Hypothalamus (tissue), 51 donors: ENCODE results near the gene PPP1R18.
"Not testable (repeated sequence)": the region's sequence is repeated elsewhere in the genome, so short reads cannot be mapped to it uniquely, and the experiment has no call there.

Experiments used
- DNase-seq, 51 donors: peaks; one replicate each; lab custom pipeline; 2025; lab: John Stamatoyannopoulos, UW

The PPP1R18 gene, protein sequence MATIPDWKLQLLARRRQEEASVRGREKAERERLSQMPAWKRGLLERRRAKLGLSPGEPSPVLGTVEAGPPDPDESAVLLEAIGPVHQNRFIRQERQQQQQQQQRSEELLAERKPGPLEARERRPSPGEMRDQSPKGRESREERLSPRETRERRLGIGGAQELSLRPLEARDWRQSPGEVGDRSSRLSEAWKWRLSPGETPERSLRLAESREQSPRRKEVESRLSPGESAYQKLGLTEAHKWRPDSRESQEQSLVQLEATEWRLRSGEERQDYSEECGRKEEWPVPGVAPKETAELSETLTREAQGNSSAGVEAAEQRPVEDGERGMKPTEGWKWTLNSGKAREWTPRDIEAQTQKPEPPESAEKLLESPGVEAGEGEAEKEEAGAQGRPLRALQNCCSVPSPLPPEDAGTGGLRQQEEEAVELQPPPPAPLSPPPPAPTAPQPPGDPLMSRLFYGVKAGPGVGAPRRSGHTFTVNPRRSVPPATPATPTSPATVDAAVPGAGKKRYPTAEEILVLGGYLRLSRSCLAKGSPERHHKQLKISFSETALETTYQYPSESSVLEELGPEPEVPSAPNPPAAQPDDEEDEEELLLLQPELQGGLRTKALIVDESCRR

DNA sequence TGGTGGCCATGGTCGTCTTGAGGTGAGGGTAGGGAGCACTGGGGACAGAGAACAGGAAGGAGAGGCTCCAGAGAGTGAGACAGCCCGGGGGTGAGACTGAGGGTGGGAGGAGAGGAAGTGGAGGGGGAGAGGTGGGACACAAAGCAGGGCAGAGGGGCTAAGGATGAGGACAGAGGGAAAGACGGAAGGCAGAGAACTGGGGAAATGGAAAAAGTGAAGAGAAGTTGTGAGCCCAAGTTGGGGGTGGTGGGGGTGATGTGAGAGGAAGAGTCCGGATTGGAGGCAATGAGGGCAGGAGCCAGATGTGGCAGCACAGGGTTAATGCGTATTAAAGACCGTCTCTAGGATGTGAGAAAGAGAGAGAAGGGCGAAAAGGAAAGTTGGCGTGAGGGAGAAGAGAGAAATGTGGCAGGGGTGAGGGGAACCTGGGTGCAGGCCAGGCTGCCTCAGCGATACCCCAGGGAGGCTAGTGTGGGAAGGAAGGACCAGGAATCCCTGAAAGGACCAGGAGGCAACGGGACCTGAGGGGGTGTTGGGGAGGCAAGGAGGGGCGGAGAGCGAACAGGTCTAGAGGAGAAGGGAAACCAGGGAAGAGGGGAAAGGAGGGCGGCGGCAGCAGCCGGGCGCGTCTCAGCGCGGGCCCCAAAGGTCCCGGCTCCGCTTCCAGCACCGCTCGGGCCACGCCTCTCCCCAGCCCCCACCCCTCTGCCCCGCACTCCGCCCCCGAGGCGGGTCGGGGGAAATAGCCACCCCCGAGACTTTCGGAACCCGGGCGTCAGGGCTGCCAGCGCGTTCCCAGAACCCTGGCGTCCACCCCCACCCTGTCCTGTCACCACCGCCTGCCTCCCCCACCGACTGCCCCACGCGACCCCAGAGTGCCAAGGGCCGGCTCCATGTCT, at the start of gene PPP1R18:
Gene PPP1R18, minus strand, starts transcription at position 637 of the 899 bp plus-strand sequence. Its CDS starts 627 bp downstream, at position 10.
- DNase-seq, result peak in 40 of 51 donors; percentile 16 to 78 (median 42)

DNA sequence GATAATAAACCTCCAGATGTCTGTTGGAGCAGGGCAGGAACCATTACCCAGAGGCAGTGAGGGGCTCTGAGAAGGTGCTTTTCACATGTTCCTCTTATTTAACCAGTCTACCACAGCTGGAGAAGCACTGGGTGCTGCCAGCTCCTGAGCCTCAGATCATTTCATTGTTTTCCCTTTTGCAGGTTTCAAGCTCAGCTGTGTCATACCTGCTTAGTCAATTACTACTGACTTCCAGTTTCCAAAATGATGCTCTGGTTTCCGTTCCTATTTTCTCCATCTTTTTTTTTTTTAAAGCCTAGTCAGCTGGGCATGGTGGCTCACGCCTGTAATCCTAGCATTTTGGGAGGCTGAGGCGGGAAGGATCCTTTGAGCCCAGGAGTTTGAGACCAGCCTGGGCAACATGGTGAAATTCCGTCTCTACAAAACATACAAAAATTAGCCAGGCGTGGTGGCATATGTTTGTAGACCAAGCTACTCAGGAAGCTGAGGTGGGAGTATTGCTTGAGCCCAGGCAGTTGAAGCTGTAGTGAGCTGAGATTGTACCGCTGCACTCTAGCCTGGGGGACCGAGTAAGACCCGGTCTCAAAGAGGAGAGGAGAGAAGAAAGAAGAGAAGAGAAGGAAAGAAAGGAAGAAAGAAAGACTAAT, 49.3 kb upstream of the PPP1R18 start:
- no peak for DNase-seq

DNA sequence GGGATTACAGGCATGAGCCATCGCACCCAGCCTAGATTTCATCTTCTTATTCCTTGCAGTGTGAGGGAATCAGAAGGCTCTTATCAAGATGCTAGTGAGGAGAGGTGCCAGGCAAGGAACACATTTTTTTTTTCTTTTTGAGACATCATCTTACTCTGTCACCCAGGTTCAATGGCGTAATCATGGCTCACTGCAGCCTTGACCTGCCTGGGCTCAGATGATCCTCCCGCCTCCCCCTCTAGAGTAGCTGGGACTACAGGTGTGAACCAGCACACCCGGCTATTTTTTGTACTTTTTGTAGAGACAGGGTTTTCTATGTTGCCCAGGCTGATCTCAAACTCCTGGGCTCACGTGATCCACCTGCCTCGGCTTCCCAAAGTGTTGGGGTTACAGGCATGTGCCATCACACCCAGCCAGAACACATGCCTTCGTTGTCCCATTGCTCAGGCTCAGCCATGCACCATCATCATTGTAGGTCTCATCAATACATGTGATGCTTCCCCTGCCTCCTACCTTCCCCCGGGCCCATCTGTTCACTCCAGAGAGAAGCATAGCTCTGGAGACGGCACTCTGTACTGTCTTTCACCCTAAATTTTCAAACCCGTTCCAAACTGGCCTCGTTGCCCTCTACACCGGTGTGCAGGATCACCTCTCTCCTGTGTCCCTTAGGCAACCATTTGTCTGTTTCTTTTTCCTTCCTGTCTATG, 45.9 kb upstream of the PPP1R18 start:
- DNase-seq, result peak in 1 of 51 donors; percentile 21

DNA sequence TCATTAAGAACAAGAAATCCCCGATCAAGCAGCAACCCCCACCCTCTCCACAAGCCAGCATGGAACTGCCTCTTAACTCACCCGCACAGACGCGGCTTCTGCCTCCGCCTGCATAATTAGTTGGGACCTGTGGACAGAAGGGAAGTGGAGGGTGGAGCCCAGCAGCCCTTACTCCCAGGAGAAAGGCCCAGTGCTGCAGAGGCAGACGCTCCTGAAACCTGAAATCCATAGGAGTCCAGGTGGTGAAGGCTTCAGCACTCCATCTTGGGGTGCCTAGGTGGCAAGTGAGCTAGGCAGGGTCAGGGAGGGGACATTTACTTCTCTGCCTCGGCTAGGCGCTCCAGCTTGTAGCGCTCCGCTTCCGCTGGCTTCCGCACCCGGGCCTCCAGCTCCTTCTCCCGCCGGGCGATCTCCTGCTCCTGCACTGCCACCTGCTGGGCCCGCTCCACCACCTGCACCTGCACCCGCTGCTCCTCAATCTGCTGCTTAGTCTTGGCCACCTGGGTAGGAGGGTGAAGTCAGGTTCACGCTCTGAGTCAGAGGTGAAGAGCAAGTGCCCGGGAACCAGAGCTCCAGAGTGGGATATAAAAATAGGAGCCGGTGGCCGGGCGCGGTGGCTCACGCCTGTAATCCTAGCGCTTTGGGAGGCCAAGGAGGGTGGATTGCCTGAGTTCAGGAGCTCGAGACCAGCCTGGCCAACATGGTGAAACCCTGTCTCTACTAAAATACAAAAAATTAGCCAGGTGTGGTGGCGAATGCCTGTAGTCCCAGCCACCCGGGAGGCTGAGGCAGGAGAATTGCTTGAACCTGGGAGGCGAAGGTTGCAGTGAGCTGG, 44.4 kb upstream of the PPP1R18 start:
- DNase-seq, result peak in 27 of 51 donors; percentile 2 to 54 (median 30)

DNA sequence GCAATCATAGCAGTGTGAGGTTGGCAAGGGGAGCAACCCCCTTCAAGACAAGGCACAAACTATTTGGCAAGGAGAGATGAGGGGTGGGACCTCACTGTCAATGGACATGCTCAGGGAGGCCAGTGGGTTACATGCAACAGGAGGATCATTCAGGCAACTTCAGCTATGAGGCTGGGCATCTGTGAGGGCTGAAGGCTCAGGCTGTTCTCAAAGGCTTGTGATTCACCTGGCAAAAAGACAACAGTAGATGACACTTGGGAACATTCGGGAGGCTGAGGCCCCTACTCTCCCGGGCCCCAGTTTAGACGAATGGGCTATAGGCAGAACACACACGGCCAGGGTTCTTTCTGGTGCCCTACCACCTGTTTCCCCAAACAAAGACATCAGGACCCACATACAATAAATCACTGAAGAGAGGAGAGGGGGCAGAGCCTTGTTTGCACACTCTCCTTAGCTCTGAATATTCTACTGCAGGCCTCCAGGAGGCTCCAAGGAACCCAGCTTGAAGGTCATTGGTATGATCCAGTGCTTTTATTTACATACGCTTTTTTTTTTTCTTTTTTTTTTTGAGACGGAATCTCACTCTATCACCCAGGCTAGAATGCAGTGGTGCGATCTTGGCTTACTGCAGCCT, 41.6 kb upstream of the PPP1R18 start:
- DNase-seq, result no peak

DNA sequence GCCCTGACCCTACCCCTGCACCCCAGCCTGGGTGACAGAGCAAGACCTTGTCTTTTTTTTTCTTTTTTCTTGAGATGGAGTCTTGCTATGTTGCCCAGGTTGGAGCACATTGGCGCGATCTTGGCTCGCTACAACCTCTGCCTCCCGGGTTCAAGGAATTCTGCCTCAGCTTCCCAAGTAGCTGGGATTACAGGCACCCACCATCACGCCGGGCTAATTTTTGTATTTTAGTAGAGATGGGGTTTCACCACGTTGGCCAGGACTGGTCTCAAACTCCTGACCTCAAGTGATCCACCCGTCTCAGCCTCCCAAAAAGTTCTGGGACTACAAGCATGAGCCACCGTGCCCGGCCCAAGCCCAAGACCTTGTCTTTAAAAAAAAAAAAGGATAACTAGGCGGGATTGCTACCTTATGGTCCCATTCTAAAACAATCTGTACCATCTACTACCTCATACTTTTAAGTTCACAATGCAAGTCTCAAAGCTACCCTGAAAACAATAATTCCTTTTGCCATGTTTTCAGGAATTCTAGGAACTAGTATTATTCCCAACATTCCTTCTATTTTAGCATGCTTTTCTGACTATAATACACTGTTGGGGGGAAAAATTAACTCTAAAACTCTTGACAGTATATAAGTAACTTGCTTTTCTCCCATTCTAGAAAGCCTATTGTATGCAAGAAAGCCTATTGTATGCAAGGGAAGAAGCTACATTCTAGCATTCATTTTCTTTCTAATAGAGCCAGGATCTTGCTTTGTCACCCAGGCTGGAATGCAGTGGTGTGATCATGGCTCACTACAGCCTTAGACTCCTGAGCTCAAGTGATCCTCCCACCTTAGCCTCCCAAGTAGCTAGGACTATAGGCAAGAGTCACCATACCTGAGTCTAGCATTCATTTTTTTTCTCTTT, 40.3 kb upstream of the PPP1R18 start:
- no peak for DNase-seq

DNA sequence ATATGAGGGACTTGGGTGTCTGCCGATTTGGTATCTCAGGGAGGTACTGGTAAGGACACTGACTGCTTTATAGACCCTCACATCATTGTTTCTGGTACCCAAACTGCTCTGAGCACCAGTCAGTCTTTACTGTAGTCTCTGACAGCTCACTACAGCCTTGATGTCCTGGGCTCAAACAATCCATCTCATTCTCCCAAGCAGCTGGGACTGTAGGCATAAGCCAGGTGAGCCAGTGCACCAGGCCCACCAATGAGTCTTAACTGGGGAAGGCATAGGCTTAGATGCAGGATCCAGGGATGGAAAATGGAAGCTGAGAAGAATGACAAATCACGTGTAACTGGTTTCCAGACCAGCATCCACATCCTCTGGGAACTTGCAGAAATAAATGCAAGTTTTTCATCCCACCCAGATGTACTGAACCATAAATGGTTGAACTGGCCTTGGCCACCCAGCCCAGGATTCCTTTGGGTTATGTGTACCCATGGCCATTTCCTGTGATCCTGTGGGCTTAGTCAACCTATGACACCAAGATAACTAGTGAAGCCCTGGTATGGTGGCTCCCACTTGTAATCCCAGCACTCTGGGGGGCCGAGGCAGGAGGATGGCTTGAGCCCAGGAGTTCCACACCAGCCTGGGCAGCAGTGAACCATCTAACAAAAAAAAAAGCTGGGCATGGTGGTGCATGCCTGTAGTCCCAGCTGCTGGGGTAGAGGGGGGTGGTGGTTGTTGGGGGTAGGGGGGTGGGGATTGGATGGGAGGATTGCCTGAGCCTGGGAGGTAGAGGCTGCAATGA, 39.5 kb upstream of the PPP1R18 start:
- no peak for DNase-seq

DNA sequence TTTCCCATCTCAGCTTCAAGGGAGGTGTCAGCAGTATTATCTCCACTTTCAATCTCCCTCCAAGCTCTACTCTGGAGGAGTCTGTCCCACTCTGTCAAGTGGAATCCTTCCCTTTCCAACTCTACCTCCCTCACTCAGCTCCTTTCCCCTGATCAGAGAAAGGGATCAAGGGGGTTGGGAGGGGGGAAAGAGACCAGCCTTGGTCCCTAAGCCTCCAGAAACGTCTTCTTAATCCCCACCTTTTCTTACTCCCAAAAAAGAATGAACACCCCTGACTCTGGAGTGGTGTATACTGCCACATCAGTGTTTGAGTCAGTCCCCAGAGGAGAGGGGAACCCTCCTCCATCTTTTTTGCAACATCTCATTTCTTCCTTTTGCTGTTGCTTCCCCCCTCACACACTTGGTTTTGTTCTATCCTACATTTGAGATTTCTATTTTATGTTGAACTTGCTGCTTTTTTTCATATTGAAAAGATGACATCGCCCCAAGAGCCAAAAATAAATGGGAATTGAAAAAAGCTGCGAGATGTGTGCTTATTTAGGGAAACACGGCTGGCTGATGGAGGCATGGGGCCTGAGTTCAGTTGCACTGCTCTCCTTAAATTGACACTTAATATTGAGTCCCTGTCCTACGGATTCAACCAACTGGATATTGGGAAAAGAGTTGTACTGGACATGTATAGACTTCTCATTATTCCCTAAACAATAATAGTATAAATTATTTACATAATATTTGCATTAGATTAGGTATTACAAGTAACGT, 38.6 kb upstream of the PPP1R18 start:
- no peak for DNase-seq

DNA sequence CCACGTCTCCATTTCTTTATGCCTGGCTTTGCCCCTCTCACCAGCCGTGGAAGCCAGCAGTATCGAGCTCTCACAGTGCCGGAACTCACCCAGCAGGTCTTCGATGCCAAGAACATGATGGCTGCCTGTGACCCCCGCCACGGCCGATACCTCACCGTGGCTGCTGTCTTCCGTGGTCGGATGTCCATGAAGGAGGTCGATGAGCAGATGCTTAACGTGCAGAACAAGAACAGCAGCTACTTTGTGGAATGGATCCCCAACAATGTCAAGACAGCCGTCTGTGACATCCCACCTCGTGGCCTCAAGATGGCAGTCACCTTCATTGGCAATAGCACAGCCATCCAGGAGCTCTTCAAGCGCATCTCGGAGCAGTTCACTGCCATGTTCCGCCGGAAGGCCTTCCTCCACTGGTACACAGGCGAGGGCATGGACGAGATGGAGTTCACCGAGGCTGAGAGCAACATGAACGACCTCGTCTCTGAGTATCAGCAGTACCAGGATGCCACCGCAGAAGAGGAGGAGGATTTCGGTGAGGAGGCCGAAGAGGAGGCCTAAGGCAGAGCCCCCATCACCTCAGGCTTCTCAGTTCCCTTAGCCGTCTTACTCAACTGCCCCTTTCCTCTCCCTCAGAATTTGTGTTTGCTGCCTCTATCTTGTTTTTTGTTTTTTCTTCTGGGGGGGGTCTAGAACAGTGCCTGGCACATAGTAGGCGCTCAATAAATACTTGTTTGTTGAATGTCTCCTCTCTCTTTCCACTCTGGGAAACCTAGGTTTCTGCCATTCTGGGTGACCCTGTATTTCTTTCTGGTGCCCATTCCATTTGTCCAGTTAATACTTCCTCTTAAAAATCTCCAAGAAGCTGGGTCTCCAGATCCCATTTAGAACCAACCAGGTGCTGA, 37.6 kb upstream of the PPP1R18 start:
- not testable (repeated sequence) for DNase-seq

DNA sequence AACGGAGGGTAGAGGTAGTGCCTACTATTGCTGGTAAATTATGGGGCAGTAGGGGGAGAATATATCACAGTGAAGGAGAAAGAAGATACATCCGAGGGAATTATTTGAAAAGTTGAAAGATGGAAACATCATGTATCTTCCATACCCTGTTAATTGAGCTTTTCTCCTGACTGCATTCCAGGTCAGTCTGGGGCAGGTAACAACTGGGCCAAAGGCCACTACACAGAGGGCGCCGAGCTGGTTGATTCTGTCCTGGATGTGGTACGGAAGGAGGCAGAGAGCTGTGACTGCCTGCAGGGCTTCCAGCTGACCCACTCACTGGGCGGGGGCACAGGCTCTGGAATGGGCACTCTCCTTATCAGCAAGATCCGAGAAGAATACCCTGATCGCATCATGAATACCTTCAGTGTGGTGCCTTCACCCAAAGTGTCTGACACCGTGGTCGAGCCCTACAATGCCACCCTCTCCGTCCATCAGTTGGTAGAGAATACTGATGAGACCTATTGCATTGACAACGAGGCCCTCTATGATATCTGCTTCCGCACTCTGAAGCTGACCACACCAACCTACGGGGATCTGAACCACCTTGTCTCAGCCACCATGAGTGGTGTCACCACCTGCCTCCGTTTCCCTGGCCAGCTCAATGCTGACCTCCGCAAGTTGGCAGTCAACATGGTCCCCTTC, 36.9 kb upstream of the PPP1R18 start:
- not testable (repeated sequence) for DNase-seq

DNA sequence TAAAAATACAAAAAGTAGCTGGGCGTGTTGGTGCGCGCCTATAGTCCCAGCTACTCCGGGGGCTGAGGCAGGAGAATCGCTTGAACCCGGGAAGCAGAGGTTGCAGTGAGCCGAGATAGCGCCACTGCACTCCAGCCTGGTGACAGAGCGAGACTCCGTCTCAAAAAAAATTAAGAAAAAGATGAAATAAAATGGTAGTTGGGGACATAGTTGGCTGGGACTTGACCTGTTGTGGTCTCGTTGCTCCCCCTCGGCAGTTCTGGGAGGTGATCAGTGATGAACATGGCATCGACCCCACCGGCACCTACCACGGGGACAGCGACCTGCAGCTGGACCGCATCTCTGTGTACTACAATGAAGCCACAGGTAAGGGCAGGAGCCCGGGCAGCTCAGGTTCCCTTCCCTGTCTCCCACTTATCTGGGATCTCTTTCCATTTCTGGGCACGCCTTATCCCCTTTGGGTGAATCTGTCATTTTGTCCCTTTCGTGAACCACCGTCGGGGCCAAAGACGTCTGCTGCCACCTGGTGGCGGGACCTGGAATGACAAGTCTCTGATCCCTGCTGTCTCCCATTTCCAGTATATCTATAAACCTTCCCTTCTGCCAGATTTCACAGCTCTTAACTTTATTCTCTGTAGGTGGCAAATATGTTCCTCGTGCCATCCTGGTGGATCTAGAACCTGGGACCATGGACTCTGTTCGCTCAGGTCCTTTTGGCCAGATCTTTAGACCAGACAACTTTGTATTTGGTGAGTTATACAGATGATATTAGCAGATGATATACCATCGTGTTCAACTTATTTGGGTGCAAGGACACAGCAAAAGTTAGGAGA, 36.1 kb upstream of the PPP1R18 start:
- DNase-seq, result peak in 48 of 51 donors; percentile 24 to 87 (median 60)

DNA sequence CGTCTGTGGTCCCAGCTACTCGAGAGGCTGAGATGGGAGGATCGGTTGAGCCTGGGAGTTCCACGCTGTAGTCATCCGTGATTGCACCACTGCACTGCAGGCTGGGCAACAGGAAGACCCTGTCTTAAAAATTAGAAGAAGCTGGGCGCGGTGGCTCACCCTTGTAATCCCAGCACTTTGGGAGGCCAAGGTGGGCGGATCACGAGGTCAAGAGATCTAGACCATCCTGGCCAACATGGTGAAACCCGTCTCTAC, 35.5 kb upstream of the PPP1R18 start:
- not testable (repeated sequence) for DNase-seq

DNA sequence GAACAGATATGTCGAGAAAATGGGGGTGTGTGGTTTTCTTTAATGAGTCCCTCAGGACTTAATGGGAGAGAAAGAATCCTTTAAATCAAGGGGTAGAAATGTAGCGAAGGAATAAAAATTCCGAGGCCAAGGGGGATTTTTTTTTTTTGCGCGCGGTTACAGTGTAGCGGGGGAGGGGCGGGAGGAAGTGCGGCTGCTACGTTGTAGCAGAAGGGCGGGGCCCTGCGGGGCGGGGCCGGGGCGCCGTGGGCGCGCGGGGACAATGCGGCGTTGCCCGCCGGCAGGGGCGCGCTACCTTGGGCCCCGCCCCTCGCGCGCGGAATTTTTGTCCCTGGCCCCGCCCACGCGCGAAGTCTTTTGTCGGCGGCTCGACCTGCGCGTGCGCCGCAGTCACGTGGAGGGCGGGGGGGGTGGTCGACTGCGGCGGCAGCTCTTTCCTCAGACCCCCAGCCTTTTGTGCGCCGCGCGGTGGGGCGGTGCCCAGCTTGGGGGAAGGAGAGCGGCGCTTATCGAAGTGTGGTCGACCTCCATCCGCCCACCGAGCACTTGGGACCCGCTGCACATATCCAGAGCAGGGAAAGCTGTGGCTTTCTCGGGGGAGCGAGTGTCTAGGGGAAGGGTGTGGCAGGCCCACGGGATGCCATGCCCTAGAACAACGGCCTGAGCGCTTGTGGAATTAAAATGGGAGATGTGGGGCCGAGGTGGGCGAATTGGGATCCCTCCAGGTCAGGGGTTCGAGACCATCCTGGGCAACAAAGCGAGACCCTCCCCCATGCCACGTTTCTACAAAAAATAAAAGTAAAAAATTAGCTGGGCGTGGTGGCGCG, 35.0 kb upstream of the PPP1R18 start:
- peak; percentile 14 to 89 (median 74) for DNase-seq
